ENCODE results near the gene TMEM243. TPM values are rescaled to one million over a fixed set of nuclear protein-coding genes. Genes with fewer than 3 reads are reported as not detected.

TMEM243 gene
- polyA plus RNA-seq, 1 donor from 2014 or later = 3.7 TPM

DNA sequence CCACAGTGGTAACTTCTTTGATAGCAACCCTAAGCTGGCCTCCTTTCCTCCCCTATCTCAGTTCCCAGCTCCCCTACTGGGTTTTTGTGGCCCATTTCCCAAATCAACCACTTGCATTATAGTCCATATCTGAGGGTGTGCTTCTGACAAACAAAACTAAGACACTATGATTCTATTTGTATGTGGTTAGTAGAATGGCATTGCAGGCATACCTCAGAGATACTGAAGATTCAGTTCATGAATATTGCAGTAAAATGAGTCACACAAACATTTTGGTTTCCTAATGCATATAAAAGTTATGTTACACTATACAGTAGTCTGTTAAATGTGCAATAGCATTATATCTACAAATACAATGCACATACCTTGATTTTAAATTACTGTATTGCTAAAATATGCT lies 15.4 kb upstream of the TMEM243 start:
- no peak for TF ChIP-seq POLR2AphosphoS5 (IDR thresholded peaks at IDR 0.05)
- TF ChIP-seq, protein P1, sequence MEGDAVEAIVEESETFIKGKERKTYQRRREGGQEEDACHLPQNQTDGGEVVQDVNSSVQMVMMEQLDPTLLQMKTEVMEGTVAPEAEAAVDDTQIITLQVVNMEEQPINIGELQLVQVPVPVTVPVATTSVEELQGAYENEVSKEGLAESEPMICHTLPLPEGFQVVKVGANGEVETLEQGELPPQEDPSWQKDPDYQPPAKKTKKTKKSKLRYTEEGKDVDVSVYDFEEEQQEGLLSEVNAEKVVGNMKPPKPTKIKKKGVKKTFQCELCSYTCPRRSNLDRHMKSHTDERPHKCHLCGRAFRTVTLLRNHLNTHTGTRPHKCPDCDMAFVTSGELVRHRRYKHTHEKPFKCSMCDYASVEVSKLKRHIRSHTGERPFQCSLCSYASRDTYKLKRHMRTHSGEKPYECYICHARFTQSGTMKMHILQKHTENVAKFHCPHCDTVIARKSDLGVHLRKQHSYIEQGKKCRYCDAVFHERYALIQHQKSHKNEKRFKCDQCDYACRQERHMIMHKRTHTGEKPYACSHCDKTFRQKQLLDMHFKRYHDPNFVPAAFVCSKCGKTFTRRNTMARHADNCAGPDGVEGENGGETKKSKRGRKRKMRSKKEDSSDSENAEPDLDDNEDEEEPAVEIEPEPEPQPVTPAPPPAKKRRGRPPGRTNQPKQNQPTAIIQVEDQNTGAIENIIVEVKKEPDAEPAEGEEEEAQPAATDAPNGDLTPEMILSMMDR (IDR thresholded peaks at IDR 0.05; ENCODE audit: poor library complexity, severe bottlenecking) = no peak
- no peak for TF ChIP-seq SMC3 (conservative IDR thresholded peaks at IDR 0.05; ENCODE audit: poor library complexity)

DNA sequence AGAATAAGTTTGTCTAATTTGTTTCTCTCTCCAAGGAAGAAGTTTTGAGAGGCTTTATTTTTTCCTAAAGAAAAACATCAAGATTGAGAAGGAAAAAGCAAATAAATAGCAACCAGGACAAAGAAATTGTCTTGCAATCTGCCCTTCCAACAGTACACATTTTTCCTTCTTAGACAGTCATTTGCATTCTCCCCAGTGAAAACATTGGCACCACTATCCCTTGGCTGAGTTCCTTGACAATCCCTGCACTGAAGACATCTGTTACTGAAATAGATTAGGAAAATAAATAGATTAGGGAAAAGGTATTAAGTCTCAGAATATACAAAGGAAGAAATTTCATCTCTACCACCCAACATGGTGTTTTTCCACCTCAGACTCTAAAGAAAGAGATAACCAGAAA lies 12.2 kb upstream of the TMEM243 start:
- Histone ChIP-seq H3K36me3 (ENCODE audit: insufficient read depth, low read length) (no peaks in the 10 kb centered on the region), H3K4me3 (ENCODE audit: low read length) (no peak overlapping the region), H3K27ac (ENCODE audit: low read length) (no peak overlapping the region)

More for the DNA sequence above, 15.4 kb upstream of the TMEM243 start:
- H4K20me1 ChIP-seq (ENCODE audit: insufficient read depth) = no peaks in the 10 kb centered on the region
- H3K79me2 ChIP-seq (replicated peaks; ENCODE audit: insufficient read depth, low read length) = no peaks in the 10 kb centered on the region
- H3K9me2 ChIP-seq (ENCODE audit: insufficient read depth, low read length) = no peaks in the 10 kb centered on the region
- no peaks in the 10 kb centered on the region for H3K36me3 ChIP-seq (ENCODE audit: insufficient read depth, low read length)
- H2AFZ ChIP-seq (ENCODE audit: low read depth, low read length) = no peak overlapping the region
- H3K4me3 ChIP-seq (ENCODE audit: low read length) = no peak overlapping the region
- H3K9me3 ChIP-seq (ENCODE audit: low read length) = no peaks in the 10 kb centered on the region
- H3F3A ChIP-seq (ENCODE audit: insufficient read depth, low read length, poor library complexity, severe bottlenecking) = no peaks in the 10 kb centered on the region
- H3K4me2 ChIP-seq (ENCODE audit: low read length) = no peak overlapping the region
- no peaks in the 10 kb centered on the region for H3K27me3 ChIP-seq (ENCODE audit: insufficient read depth, low read depth, low read length)
- no peak overlapping the region for H3K27ac ChIP-seq (ENCODE audit: low read length)
- no peak overlapping the region for H3K9ac ChIP-seq (ENCODE audit: low read length)

More for the DNA sequence above, 12.2 kb upstream of the TMEM243 start:
- no peaks in the 10 kb centered on the region for H3K27me3 ChIP-seq (ENCODE audit: insufficient read depth, low read depth, low read length)
- no peak overlapping the region for H3K9ac ChIP-seq (ENCODE audit: low read length)
- no peaks in the 10 kb centered on the region for H3F3A ChIP-seq (ENCODE audit: insufficient read depth, low read length, poor library complexity, severe bottlenecking)
- H3K9me2 ChIP-seq (ENCODE audit: insufficient read depth, low read length) = no peaks in the 10 kb centered on the region
- H3K4me2 ChIP-seq (ENCODE audit: low read length) = no peak overlapping the region
- H4K20me1 ChIP-seq (ENCODE audit: insufficient read depth) = no peaks in the 10 kb centered on the region
- no peak overlapping the region for H2AFZ ChIP-seq (ENCODE audit: low read depth, low read length)
- no peaks in the 10 kb centered on the region for H3K9me3 ChIP-seq (ENCODE audit: low read length)
- H3K79me2 ChIP-seq (replicated peaks; ENCODE audit: insufficient read depth, low read length) = no peaks in the 10 kb centered on the region
- TF ChIP-seq SMC3 (conservative IDR thresholded peaks at IDR 0.05; ENCODE audit: poor library complexity) = no peak
- TF ChIP-seq POLR2AphosphoS5 (IDR thresholded peaks at IDR 0.05) = no peak
- TF ChIP-seq, protein P2, sequence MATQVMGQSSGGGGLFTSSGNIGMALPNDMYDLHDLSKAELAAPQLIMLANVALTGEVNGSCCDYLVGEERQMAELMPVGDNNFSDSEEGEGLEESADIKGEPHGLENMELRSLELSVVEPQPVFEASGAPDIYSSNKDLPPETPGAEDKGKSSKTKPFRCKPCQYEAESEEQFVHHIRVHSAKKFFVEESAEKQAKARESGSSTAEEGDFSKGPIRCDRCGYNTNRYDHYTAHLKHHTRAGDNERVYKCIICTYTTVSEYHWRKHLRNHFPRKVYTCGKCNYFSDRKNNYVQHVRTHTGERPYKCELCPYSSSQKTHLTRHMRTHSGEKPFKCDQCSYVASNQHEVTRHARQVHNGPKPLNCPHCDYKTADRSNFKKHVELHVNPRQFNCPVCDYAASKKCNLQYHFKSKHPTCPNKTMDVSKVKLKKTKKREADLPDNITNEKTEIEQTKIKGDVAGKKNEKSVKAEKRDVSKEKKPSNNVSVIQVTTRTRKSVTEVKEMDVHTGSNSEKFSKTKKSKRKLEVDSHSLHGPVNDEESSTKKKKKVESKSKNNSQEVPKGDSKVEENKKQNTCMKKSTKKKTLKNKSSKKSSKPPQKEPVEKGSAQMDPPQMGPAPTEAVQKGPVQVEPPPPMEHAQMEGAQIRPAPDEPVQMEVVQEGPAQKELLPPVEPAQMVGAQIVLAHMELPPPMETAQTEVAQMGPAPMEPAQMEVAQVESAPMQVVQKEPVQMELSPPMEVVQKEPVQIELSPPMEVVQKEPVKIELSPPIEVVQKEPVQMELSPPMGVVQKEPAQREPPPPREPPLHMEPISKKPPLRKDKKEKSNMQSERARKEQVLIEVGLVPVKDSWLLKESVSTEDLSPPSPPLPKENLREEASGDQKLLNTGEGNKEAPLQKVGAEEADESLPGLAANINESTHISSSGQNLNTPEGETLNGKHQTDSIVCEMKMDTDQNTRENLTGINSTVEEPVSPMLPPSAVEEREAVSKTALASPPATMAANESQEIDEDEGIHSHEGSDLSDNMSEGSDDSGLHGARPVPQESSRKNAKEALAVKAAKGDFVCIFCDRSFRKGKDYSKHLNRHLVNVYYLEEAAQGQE (IDR thresholded peaks at IDR 0.05; ENCODE audit: borderline replicate concordance) = no peak
- TF ChIP-seq EP300 (conservative IDR thresholded peaks at IDR 0.05; ENCODE audit: poor library complexity, severe bottlenecking) = no peak
- TF ChIP-seq, protein P1 (IDR thresholded peaks at IDR 0.05; ENCODE audit: poor library complexity, severe bottlenecking) = no peak
- TF ChIP-seq TAF1 (IDR thresholded peaks at IDR 0.05; ENCODE audit: low read depth) = no peak
- no peak for TF ChIP-seq MXI1 (conservative IDR thresholded peaks at IDR 0.05; ENCODE audit: poor library complexity, severe bottlenecking)
- no peak for TF ChIP-seq RAD21 (conservative IDR thresholded peaks at IDR 0.05)
- TF ChIP-seq EZH2 (IDR thresholded peaks at IDR 0.05; ENCODE audit: borderline replicate concordance, insufficient read depth, low read length, poor library complexity, severe bottlenecking) = no peak
